ENCODE data around the gene PUM1.

DNA sequence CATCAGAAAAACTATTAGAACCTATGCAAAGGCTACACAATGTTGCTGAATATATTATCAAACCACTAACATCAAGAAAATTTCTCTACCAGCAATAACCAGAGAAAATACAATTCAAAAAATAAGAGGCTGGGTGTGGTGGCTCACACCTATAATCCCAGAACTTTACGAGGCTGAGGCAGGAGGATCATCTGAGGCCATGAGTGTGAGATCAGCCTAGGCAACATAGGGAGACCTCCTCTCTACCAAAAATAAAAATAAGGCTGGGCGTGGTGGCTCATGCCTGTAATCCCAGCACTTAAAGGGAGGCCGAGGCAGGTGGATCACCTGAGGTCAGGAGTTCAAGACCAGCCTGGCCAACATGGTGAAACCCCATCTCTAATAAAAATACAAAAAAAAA, 16.9 kb upstream of the PUM1 start:
- TF ChIP-seq, protein P1, sequence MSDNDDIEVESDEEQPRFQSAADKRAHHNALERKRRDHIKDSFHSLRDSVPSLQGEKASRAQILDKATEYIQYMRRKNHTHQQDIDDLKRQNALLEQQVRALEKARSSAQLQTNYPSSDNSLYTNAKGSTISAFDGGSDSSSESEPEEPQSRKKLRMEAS (IDR thresholded peaks at IDR 0.05): no peak
- no peak for TF ChIP-seq RAD21 (IDR thresholded peaks at IDR 0.05)
- TF ChIP-seq, protein P2, sequence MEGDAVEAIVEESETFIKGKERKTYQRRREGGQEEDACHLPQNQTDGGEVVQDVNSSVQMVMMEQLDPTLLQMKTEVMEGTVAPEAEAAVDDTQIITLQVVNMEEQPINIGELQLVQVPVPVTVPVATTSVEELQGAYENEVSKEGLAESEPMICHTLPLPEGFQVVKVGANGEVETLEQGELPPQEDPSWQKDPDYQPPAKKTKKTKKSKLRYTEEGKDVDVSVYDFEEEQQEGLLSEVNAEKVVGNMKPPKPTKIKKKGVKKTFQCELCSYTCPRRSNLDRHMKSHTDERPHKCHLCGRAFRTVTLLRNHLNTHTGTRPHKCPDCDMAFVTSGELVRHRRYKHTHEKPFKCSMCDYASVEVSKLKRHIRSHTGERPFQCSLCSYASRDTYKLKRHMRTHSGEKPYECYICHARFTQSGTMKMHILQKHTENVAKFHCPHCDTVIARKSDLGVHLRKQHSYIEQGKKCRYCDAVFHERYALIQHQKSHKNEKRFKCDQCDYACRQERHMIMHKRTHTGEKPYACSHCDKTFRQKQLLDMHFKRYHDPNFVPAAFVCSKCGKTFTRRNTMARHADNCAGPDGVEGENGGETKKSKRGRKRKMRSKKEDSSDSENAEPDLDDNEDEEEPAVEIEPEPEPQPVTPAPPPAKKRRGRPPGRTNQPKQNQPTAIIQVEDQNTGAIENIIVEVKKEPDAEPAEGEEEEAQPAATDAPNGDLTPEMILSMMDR (IDR thresholded peaks at IDR 0.05; ENCODE audit: low read depth, low read length, missing input control): no peak
- TF ChIP-seq, protein P3, sequence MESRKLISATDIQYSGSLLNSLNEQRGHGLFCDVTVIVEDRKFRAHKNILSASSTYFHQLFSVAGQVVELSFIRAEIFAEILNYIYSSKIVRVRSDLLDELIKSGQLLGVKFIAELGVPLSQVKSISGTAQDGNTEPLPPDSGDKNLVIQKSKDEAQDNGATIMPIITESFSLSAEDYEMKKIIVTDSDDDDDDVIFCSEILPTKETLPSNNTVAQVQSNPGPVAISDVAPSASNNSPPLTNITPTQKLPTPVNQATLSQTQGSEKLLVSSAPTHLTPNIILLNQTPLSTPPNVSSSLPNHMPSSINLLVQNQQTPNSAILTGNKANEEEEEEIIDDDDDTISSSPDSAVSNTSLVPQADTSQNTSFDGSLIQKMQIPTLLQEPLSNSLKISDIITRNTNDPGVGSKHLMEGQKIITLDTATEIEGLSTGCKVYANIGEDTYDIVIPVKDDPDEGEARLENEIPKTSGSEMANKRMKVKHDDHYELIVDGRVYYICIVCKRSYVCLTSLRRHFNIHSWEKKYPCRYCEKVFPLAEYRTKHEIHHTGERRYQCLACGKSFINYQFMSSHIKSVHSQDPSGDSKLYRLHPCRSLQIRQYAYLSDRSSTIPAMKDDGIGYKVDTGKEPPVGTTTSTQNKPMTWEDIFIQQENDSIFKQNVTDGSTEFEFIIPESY (IDR thresholded peaks at IDR 0.05): no peak
- no peak for TF ChIP-seq YY1 (IDR thresholded peaks at IDR 0.05)
- no peak for TF ChIP-seq NR2F2 (IDR thresholded peaks at IDR 0.05)
- TF ChIP-seq GABPA (IDR thresholded peaks at IDR 0.05 in 1 of 2, conservative IDR thresholded peaks at IDR 0.05 in 1 of 2): no peak
- TF ChIP-seq TAF1 (conservative IDR thresholded peaks at IDR 0.05): no peak
- no peak for TF ChIP-seq JUND (IDR thresholded peaks at IDR 0.05)
- TF ChIP-seq, protein P4, sequence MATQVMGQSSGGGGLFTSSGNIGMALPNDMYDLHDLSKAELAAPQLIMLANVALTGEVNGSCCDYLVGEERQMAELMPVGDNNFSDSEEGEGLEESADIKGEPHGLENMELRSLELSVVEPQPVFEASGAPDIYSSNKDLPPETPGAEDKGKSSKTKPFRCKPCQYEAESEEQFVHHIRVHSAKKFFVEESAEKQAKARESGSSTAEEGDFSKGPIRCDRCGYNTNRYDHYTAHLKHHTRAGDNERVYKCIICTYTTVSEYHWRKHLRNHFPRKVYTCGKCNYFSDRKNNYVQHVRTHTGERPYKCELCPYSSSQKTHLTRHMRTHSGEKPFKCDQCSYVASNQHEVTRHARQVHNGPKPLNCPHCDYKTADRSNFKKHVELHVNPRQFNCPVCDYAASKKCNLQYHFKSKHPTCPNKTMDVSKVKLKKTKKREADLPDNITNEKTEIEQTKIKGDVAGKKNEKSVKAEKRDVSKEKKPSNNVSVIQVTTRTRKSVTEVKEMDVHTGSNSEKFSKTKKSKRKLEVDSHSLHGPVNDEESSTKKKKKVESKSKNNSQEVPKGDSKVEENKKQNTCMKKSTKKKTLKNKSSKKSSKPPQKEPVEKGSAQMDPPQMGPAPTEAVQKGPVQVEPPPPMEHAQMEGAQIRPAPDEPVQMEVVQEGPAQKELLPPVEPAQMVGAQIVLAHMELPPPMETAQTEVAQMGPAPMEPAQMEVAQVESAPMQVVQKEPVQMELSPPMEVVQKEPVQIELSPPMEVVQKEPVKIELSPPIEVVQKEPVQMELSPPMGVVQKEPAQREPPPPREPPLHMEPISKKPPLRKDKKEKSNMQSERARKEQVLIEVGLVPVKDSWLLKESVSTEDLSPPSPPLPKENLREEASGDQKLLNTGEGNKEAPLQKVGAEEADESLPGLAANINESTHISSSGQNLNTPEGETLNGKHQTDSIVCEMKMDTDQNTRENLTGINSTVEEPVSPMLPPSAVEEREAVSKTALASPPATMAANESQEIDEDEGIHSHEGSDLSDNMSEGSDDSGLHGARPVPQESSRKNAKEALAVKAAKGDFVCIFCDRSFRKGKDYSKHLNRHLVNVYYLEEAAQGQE (IDR thresholded peaks at IDR 0.05): no peak
- TF ChIP-seq, protein P5, sequence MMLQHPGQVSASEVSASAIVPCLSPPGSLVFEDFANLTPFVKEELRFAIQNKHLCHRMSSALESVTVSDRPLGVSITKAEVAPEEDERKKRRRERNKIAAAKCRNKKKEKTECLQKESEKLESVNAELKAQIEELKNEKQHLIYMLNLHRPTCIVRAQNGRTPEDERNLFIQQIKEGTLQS (IDR thresholded peaks at IDR 0.05): no peak
- no peak for TF ChIP-seq SP1 (IDR thresholded peaks at IDR 0.05)
- TF ChIP-seq FOXA1 (IDR thresholded peaks at IDR 0.05): no peak
